ENCODE data around the gene MAPRE3. TPM values are rescaled to one million over a fixed set of nuclear protein-coding genes. Genes with fewer than 3 reads are reported as not detected.

MAPRE3 gene
- total RNA-seq, 1 donor, result 3.5 TPM

GRCh38 chr2:27053321-27053720 is 82.9 kb downstream of the MAPRE3 start:
- no peak overlapping the region for H3K4me3 ChIP-seq (ENCODE audit: low read depth, low read length)
- DNase-seq (ENCODE audit: low read depth), result no peak

GRCh38 chr2:27053776-27054175 is 83.3 kb downstream of the MAPRE3 start:
- no peak overlapping the region for H3K4me3 ChIP-seq (ENCODE audit: low read depth, low read length)
- no peak for TF ChIP-seq CTCF (IDR thresholded peaks at IDR 0.05; ENCODE audit: insufficient read depth, low read depth, low read length)
- DNase-seq (ENCODE audit: low read depth), result no peak

More at GRCh38 chr2:27053321-27053720, 82.9 kb downstream of the MAPRE3 start:
- TF ChIP-seq CTCF (IDR thresholded peaks at IDR 0.05; ENCODE audit: insufficient read depth, low read depth, low read length), result no peak

- no peak for TF ChIP-seq CTCF (IDR thresholded peaks at IDR 0.05; ENCODE audit: insufficient read depth, low read depth, low read length)
These were observed 84.3 kb downstream of the MAPRE3 start for GRCh38 chr2:27054721-27055120.

GRCh38 chr2:27057184-27057583 is 86.7 kb downstream of the MAPRE3 start:
- no peak for TF ChIP-seq CTCF (IDR thresholded peaks at IDR 0.05; ENCODE audit: insufficient read depth, low read depth, low read length)
- DNase-seq (ENCODE audit: low read depth), result no peak
- H3K4me3 ChIP-seq (ENCODE audit: low read depth, low read length), result no peak overlapping the region

More at GRCh38 chr2:27054721-27055120, 84.3 kb downstream of the MAPRE3 start:
- no peak overlapping the region for H3K4me3 ChIP-seq (ENCODE audit: low read depth, low read length)
- DNase-seq (ENCODE audit: low read depth), result no peak

- no peak for TF ChIP-seq CTCF (IDR thresholded peaks at IDR 0.05; ENCODE audit: insufficient read depth, low read depth, low read length)
- no peak overlapping the region for H3K4me3 ChIP-seq (ENCODE audit: low read depth, low read length)
- DNase-seq (ENCODE audit: low read depth), result no peak
These were observed 87.8 kb downstream of the MAPRE3 start for GRCh38 chr2:27058210-27058609.

GRCh38 chr2:27059141-27059820 is 88.8 kb downstream of the MAPRE3 start:
- H3K4me3 ChIP-seq (ENCODE audit: low read depth, low read length), result no peak overlapping the region
- TF ChIP-seq CTCF (IDR thresholded peaks at IDR 0.05; ENCODE audit: insufficient read depth, low read depth, low read length), result no peak
- no peak for DNase-seq (ENCODE audit: low read depth)

- no peak for DNase-seq (ENCODE audit: low read depth)
- no peak for TF ChIP-seq CTCF (IDR thresholded peaks at IDR 0.05; ENCODE audit: insufficient read depth, low read depth, low read length)
These were observed 89.9 kb downstream of the MAPRE3 start for GRCh38 chr2:27060323-27060722.

More at GRCh38 chr2:27060323-27060722, 89.9 kb downstream of the MAPRE3 start:
- no peak overlapping the region for H3K4me3 ChIP-seq (ENCODE audit: low read depth, low read length)

Measured in fibroblast of villous mesenchyme (primary cell).